Naive thymus-derived CD4-positive, alpha-beta T cell (primary cell): ENCODE data around the gene MAP1A. TPM values are rescaled to one million over a fixed set of nuclear protein-coding genes. Genes with fewer than 3 reads are reported as not detected.
A peak's percentile ranks its signal among the peaks of the same experiment; 100 is the strongest.

Source experiments
- ATAC-seq: fragments of 150-1000 bp; cut with Tn5 transposase; 2 replicates; pipeline ENCODE4 v1.10.0; 2021; ENCODE audit warnings: mild to moderate bottlenecking, moderate library complexity
- CTCF ChIA-PET: fragments of 350-600 bp; sonication (Branson Sonifier 250); formaldehyde crosslinking; loops from one replicate; lab custom pipeline; 2021; ENCODE audit warnings: antibody characterized with exemption; lab: Charles Lee
- POLR2A ChIA-PET: fragments of 350-600 bp; sonication (Branson Sonifier 250); formaldehyde crosslinking; loops from one replicate; lab custom pipeline; 2021; ENCODE audit warnings: antibody characterized with exemption, inconsistent platforms; lab: Charles Lee
- DNase-seq, 9 donors: peaks; one replicate each; pipeline versions ENCODE4 v3.0.0 to v3.0.0-alpha.2; 2020 to 2022; ENCODE audit warnings: mixed read lengths in 1 of 9
- H3K27ac ChIP-seq: one replicate; pipeline ENCODE4 v1.7.0; 2013; ENCODE audit warnings: mild to moderate bottlenecking, low read depth, low read length, moderate library complexity
- H3K27me3 ChIP-seq, 2 donors: one replicate each; pipeline ENCODE4 v1.7.0; 2013; ENCODE audit warnings: low read length in 2 of 2, mild to moderate bottlenecking in 2 of 2, moderate library complexity in 2 of 2; ENCODE audit not compliant: control insufficient read depth in 2 of 2, insufficient read depth in 2 of 2
- H3K36me3 ChIP-seq, 3 experiments: 1 replicate in 2 of 3; 2 replicates in 1 of 3; pipeline ENCODE4 v1.7.0; 2013; ENCODE audit warnings: low read length in 3 of 3, mild to moderate bottlenecking in 3 of 3, moderate library complexity in 1 of 3; ENCODE audit not compliant: insufficient read depth in 3 of 3, control insufficient read depth in 2 of 3
- H3K4me1 ChIP-seq, 2 donors: one replicate each; pipeline ENCODE4 v1.7.0; 2013; ENCODE audit warnings: low read length in 2 of 2, mild to moderate bottlenecking in 2 of 2, moderate library complexity in 1 of 2; ENCODE audit not compliant: control insufficient read depth in 2 of 2, insufficient read depth in 2 of 2
- H3K4me3 ChIP-seq: 2 replicates; pipeline ENCODE4 v1.7.0; 2013; ENCODE audit warnings: mild to moderate bottlenecking, low read length
- H3K9me3 ChIP-seq, 3 experiments: 1 replicate in 2 of 3; 2 replicates in 1 of 3; pipeline ENCODE4 v1.7.0; 2013; ENCODE audit warnings: low read length in 3 of 3; ENCODE audit not compliant: control insufficient read depth in 2 of 3
- H3K27ac Mint-ChIP-seq, 9 donors: one replicate each; pipeline ENCODE4 v1.8.0; 2020 to 2022; ENCODE audit warnings: mixed read lengths in 9 of 9, mild to moderate bottlenecking in 8 of 9, moderate library complexity in 5 of 9, inconsistent platforms in 2 of 9
- H3K27me3 Mint-ChIP-seq, 5 donors: one replicate each; pipeline ENCODE4 v1.8.0; 2021 to 2022; ENCODE audit warnings: mixed read lengths in 5 of 5, mild to moderate bottlenecking in 1 of 5
- H3K36me3 Mint-ChIP-seq, 5 donors: one replicate each; pipeline ENCODE4 v1.8.0; 2020 to 2022; ENCODE audit warnings: mixed read lengths in 5 of 5, mild to moderate bottlenecking in 3 of 5, inconsistent platforms in 1 of 5
- H3K4me1 Mint-ChIP-seq, 7 donors: one replicate each; pipeline ENCODE4 v1.8.0; 2020 to 2022; ENCODE audit warnings: mixed read lengths in 7 of 7, mild to moderate bottlenecking in 3 of 7, inconsistent platforms in 1 of 7
- H3K4me3 Mint-ChIP-seq, 10 donors: one replicate each; pipeline ENCODE4 v1.8.0; 2020 to 2022; ENCODE audit warnings: mild to moderate bottlenecking in 10 of 10, mixed read lengths in 10 of 10, moderate library complexity in 6 of 10, inconsistent platforms in 2 of 10
- H3K9me3 Mint-ChIP-seq, 11 donors: one replicate each; pipeline ENCODE4 v1.8.0; 2020 to 2022; ENCODE audit warnings: mixed read lengths in 11 of 11, mild to moderate bottlenecking in 4 of 11, inconsistent platforms in 1 of 11, moderate library complexity in 1 of 11
- intact Hi-C, 2 donors: fragments of 100-400 bp; cut with micrococcal nuclease; formaldehyde crosslinking; loops; one replicate each; pipeline ENCODE4 v1.15.1; 2023
- polyA plus RNA-seq, 2 donors: library from polyadenylated mRNA; unstranded; fragments of 300-500 nt; fragmentation: Illumina TruSeq; gene quantifications; one replicate each; pipeline ENCODE4 v1.2.3, GENCODE V29; 2021
- total RNA-seq, 6 experiments: library from RNA in 5 of 6; stranded (reverse) in 5 of 6; gene quantifications; 1 replicate in 5 of 6; 2 replicates in 1 of 6; pipeline ENCODE4 v1.2.3 and lab custom pipeline; 2021 to 2026

MAP1A gene
- total and polyA plus RNA-seq, 7 experiments from 2014 or later = 0.22 to 13.6 (median 0.30) TPM

DNA sequence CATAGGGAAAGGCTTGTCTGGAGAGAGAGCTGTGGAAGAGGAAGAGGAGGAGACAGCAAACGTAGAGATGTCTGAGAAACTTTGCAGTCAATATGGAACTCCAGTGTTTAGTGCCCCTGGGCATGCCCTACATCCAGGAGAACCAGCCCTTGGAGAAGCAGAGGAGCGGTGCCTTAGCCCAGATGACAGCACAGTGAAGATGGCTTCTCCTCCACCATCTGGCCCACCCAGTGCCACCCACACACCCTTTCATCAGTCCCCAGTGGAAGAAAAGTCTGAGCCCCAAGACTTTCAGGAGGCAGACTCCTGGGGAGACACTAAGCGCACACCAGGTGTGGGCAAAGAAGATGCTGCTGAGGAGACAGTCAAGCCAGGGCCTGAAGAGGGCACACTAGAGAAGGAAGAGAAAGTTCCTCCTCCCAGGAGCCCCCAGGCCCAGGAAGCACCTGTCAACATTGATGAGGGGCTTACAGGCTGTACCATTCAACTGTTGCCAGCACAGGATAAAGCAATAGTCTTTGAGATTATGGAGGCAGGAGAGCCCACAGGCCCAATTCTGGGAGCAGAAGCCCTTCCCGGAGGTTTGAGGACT is 6.9 kb downstream of the MAP1A start:
- DNase-seq (no peak), ATAC-seq (no peak)
- H3K27ac ChIP-seq = no peak overlapping the region
- H3K36me3 ChIP-seq = no peaks in the 10 kb centered on the region
- H3K9me3 ChIP-seq = no peaks in the 10 kb centered on the region
- CTCF ChIA-PET = no interaction called here
- peaks cover 7 to 23% (median 15%) of the 10 kb centered on the region in 7 donors for H3K4me1 Mint-ChIP-seq
- peaks cover 3 to 10% (median 7%) of the 10 kb centered on the region in 5 donors for H3K27me3 Mint-ChIP-seq
- no peak overlapping the region for H3K4me3 Mint-ChIP-seq
- H3K4me1 ChIP-seq = peaks cover 0 to 3% of the 10 kb centered on the region in 2 donors
- H3K36me3 Mint-ChIP-seq = peaks cover 0 to 16% (median 0%) of the 10 kb centered on the region in 5 donors
- peak overlapping the region in 3 of 9 donors; percentile 4 to 55 (median 34) for H3K27ac Mint-ChIP-seq
- intact Hi-C loops = no loop called here
- POLR2A ChIA-PET = no interaction called here
- H3K4me3 ChIP-seq = no peak overlapping the region
- no peaks in the 10 kb centered on the region for H3K27me3 ChIP-seq
- H3K9me3 Mint-ChIP-seq = peaks cover 0 to 3% (median 0%) of the 10 kb centered on the region in 11 donors

- H3K36me3 Mint-ChIP-seq = peaks cover 0 to 20% (median 0%) of the 10 kb centered on the region in 5 donors
- ATAC-seq (no peak), DNase-seq (no peak)
- H3K27me3 ChIP-seq = no peaks in the 10 kb centered on the region
- peak overlapping the region in 8 of 9 donors; percentile 6 to 75 (median 46) for H3K27ac Mint-ChIP-seq
- H3K4me1 ChIP-seq = peaks cover 0 to 3% of the 10 kb centered on the region in 2 donors
- ChIA-PET POLR2A (no interaction called here), CTCF (no interaction called here)
- H3K4me1 Mint-ChIP-seq = peaks cover 7 to 23% (median 15%) of the 10 kb centered on the region in 7 donors
- H3K9me3 ChIP-seq = no peaks in the 10 kb centered on the region
- H3K4me3 ChIP-seq = no peak overlapping the region
- H3K27me3 Mint-ChIP-seq = peaks cover 0 to 4% (median 0%) of the 10 kb centered on the region in 5 donors
- intact Hi-C loops = no loop called here
- H3K9me3 Mint-ChIP-seq = peaks cover 0 to 3% (median 0%) of the 10 kb centered on the region in 11 donors
- H3K36me3 ChIP-seq = no peaks in the 10 kb centered on the region
- H3K4me3 Mint-ChIP-seq = no peak overlapping the region
- no peak overlapping the region for H3K27ac ChIP-seq
Observed at GRCh38 chr15:43525131-43525530, 7.7 kb downstream of the MAP1A start.

GRCh38 chr15:43526261-43526930 is 9.0 kb downstream of the MAP1A start:
- ChIA-PET POLR2A (no interaction called here), CTCF (no interaction called here)
- Histone ChIP-seq H3K9me3 (no peaks in the 10 kb centered on the region), H3K4me1 (peaks cover 0 to 3% of the 10 kb centered on the region in 2 donors), H3K27ac (no peak overlapping the region), H3K36me3 (no peaks in the 10 kb centered on the region), H3K27me3 (no peaks in the 10 kb centered on the region), H3K4me3 (no peak overlapping the region)
- Mint-ChIP-seq H3K4me1 (peaks cover 7 to 21% (median 15%) of the 10 kb centered on the region in 7 donors), H3K4me3 (no peak overlapping the region), H3K36me3 (peaks cover 0 to 14% (median 0%) of the 10 kb centered on the region in 5 donors), H3K27ac (peak overlapping the region in 1 of 9 donors; percentile 35), H3K9me3 (peaks cover 0 to 3% (median 0%) of the 10 kb centered on the region in 11 donors), H3K27me3 (no peaks in the 10 kb centered on the region)
- ATAC-seq (no peak), DNase-seq (no peak)
- intact Hi-C loops = no loop called here

DNA sequence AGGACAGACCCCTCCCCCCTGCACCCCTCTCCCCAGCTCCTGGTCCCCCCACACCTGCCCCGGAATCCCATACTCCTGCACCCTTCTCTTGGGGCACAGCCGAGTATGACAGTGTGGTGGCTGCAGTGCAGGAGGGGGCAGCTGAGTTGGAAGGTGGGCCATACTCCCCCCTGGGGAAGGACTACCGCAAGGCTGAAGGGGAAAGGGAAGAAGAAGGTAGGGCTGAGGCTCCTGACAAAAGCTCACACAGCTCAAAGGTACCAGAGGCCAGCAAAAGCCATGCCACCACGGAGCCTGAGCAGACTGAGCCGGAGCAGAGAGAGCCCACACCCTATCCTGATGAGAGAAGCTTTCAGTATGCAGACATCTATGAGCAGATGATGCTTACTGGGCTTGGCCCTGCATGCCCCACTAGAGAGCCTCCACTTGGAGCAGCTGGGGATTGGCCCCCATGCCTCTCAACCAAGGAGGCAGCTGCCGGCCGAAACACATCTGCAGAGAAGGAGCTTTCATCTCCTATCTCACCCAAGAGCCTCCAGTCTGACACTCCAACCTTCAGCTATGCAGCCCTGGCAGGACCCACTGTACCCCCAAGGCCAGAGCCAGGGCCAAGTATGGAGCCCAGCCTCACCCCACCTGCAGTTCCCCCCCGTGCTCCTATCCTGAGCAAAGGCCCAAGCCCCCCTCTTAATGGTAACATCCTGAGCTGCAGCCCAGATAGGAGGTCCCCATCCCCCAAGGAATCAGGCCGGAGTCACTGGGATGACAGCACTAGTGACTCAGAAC is 9.8 kb downstream of the MAP1A start:
- DNase-seq = no peak
- Histone ChIP-seq H3K4me3 (no peak overlapping the region), H3K4me1 (peaks cover 0 to 3% of the 10 kb centered on the region in 2 donors), H3K36me3 (no peaks in the 10 kb centered on the region), H3K9me3 (no peaks in the 10 kb centered on the region), H3K27me3 (no peaks in the 10 kb centered on the region), H3K27ac (no peak overlapping the region)
- H3K4me3 Mint-ChIP-seq = no peak overlapping the region
- CTCF ChIA-PET = no interaction called here
- H3K27me3 Mint-ChIP-seq = no peaks in the 10 kb centered on the region
- peaks cover 0 to 12% (median 0%) of the 10 kb centered on the region in 5 donors for H3K36me3 Mint-ChIP-seq
- intact Hi-C loops = no loop called here
- H3K9me3 Mint-ChIP-seq = peaks cover 0 to 3% (median 0%) of the 10 kb centered on the region in 11 donors
- peaks cover 7 to 21% (median 15%) of the 10 kb centered on the region in 7 donors for H3K4me1 Mint-ChIP-seq
- POLR2A ChIA-PET = no interaction called here
- ATAC-seq = no peak
- no peak overlapping the region for H3K27ac Mint-ChIP-seq

GRCh38 chr15:43527802-43528541 is 10.6 kb downstream of the MAP1A start:
- no peaks in the 10 kb centered on the region for H3K27me3 ChIP-seq
- intact Hi-C loops = no loop called here
- no peak overlapping the region for H3K4me3 ChIP-seq
- H3K27ac ChIP-seq = no peak overlapping the region
- Mint-ChIP-seq H3K27ac (no peak overlapping the region), H3K9me3 (peaks cover 0 to 3% (median 0%) of the 10 kb centered on the region in 11 donors), H3K36me3 (peaks cover 0 to 11% (median 0%) of the 10 kb centered on the region in 5 donors), H3K27me3 (no peaks in the 10 kb centered on the region), H3K4me1 (peaks cover 7 to 21% (median 15%) of the 10 kb centered on the region in 7 donors), H3K4me3 (no peak overlapping the region)
- H3K4me1 ChIP-seq = peaks cover 0 to 3% of the 10 kb centered on the region in 2 donors
- H3K9me3 ChIP-seq = no peaks in the 10 kb centered on the region
- ATAC-seq (no peak), DNase-seq (no peak)
- POLR2A ChIA-PET = no interaction called here
- H3K36me3 ChIP-seq = no peaks in the 10 kb centered on the region
- CTCF ChIA-PET = no interaction called here

DNA sequence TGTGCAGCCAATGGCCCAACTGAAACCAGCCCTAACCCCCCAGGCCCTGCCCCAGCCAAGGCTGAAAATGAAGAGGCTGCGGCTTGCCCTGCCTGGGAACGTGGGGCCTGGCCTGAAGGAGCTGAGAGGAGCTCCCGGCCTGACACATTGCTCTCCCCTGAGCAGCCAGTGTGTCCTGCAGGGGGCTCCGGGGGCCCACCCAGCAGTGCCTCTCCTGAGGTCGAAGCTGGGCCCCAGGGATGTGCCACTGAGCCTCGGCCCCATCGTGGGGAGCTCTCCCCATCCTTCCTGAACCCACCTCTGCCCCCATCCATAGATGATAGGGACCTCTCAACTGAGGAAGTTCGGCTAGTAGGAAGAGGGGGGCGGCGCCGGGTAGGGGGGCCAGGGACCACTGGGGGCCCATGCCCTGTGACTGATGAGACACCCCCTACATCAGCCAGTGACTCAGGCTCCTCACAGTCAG is 11.2 kb downstream of the MAP1A start:
- Histone ChIP-seq H3K4me3 (no peak overlapping the region), H3K27me3 (no peaks in the 10 kb centered on the region), H3K9me3 (no peaks in the 10 kb centered on the region), H3K36me3 (no peaks in the 10 kb centered on the region), H3K4me1 (peaks cover 0 to 3% of the 10 kb centered on the region in 2 donors), H3K27ac (no peak overlapping the region)
- intact Hi-C loops = no loop called here
- Mint-ChIP-seq H3K27me3 (no peaks in the 10 kb centered on the region), H3K4me1 (peaks cover 7 to 19% (median 12%) of the 10 kb centered on the region in 7 donors), H3K9me3 (peaks cover 0 to 3% (median 0%) of the 10 kb centered on the region in 11 donors), H3K27ac (no peak overlapping the region), H3K4me3 (no peak overlapping the region), H3K36me3 (peaks cover 0 to 10% (median under 1%) of the 10 kb centered on the region in 5 donors)
- ATAC-seq (no peak), DNase-seq (no peak)
- CTCF ChIA-PET = no interaction called here
- POLR2A ChIA-PET = no interaction called here
